Body of pancreas (tissue), 4 donors: ENCODE measurements around the gene SCP2.

Experiments
- POLR2A ChIP-seq, 3 donors: fragments of 450-650 bp; IDR thresholded peaks; one replicate each; pipeline ENCODE4 v1.6.1; 2016; ENCODE audit warnings: antibody characterized with exemption in 3 of 3, mild to moderate bottlenecking in 2 of 3
- TF ChIP-seq, protein P1 (sequence below), 7 experiments: fragments of 450-650 bp in 4 of 7; fragments of 200-600 bp in 3 of 7; sonication (generic) in 3 of 7; IDR thresholded peaks; one replicate each; pipeline ENCODE4 v1.5.1; 2016 to 2019; ENCODE audit warnings: antibody characterized with exemption in 7 of 7

DNA sequence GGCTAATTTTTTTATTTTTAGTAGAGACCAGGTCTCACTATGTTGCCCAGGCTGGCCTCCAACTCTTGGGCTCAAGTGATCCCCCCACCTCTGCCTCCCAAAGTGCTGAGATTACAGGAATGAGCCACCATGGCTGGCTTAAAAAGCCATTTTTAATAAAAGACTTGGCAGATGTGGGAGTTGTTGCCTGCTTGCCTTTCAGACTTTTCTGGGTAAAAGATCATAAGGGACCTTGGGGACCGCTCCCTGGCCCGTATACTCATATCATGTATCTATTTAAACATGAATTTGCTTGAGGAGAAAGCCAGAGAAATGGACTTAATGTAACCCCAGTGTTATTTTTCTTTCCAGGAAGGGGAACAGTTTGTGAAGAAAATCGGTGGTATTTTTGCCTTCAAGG lies 111.5 kb downstream of the SCP2 start:
- TF ChIP-seq, protein P1, sequence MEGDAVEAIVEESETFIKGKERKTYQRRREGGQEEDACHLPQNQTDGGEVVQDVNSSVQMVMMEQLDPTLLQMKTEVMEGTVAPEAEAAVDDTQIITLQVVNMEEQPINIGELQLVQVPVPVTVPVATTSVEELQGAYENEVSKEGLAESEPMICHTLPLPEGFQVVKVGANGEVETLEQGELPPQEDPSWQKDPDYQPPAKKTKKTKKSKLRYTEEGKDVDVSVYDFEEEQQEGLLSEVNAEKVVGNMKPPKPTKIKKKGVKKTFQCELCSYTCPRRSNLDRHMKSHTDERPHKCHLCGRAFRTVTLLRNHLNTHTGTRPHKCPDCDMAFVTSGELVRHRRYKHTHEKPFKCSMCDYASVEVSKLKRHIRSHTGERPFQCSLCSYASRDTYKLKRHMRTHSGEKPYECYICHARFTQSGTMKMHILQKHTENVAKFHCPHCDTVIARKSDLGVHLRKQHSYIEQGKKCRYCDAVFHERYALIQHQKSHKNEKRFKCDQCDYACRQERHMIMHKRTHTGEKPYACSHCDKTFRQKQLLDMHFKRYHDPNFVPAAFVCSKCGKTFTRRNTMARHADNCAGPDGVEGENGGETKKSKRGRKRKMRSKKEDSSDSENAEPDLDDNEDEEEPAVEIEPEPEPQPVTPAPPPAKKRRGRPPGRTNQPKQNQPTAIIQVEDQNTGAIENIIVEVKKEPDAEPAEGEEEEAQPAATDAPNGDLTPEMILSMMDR (IDR thresholded peaks at IDR 0.05): no peak
- TF ChIP-seq POLR2A (IDR thresholded peaks at IDR 0.05): no peak
